Activated CD8-positive, alpha-beta T cell treated with anti-CD3 and anti-CD28 coated beads, Interleukin-2, amount 10 ng/mL, durations not matched to agents 7 days and 5 days (primary cell): ENCODE measurements around the gene HAAO. TPM values are rescaled to one million over a fixed set of nuclear protein-coding genes. Genes with fewer than 3 reads are reported as not detected.

ENCODE experiments used
- ATAC-seq: fragments of 150-1000 bp; cut with Tn5 transposase; one replicate; pipeline ENCODE4 v1.10.0; 2021; ENCODE audit warnings: moderate library complexity
- CTCF ChIA-PET: fragments of 350-600 bp; sonication (Branson Sonifier 250); formaldehyde crosslinking; loops from one replicate; lab custom pipeline; 2021; ENCODE audit warnings: antibody characterized with exemption; lab: Charles Lee
- POLR2A ChIA-PET: fragments of 350-600 bp; sonication (Branson Sonifier 250); formaldehyde crosslinking; loops from one replicate; lab custom pipeline; 2021; ENCODE audit warnings: antibody characterized with exemption; lab: Charles Lee
- DNase-seq: peaks from one replicate; pipeline ENCODE4 v3.0.0-alpha.2; 2020
- H3K27ac Mint-ChIP-seq: one replicate; pipeline ENCODE4 v1.8.0; 2021; ENCODE audit warnings: mild to moderate bottlenecking, mixed read lengths
- H3K27me3 Mint-ChIP-seq: one replicate; pipeline ENCODE4 v1.8.0; 2021; ENCODE audit warnings: low read depth, mixed read lengths
- H3K36me3 Mint-ChIP-seq: one replicate; pipeline ENCODE4 v1.8.0; 2021; ENCODE audit warnings: low read depth, mixed read lengths
- H3K4me1 Mint-ChIP-seq: one replicate; pipeline ENCODE4 v1.8.0; 2021; ENCODE audit warnings: low read depth, mixed read lengths
- H3K4me3 Mint-ChIP-seq: one replicate; pipeline ENCODE4 v1.8.0; 2021; ENCODE audit warnings: mild to moderate bottlenecking, mixed read lengths
- H3K9me3 Mint-ChIP-seq: one replicate; pipeline ENCODE4 v1.8.0; 2022; ENCODE audit warnings: mixed read lengths; ENCODE audit not compliant: insufficient read depth
- total RNA-seq, 2 experiments: library from RNA; stranded (reverse); gene quantifications; one replicate each; pipeline ENCODE4 v1.2.3, GENCODE V29; 2021

The HAAO gene
- total RNA-seq, 2 experiments from 2014 or later = 0.37 to 0.40 TPM

DNA sequence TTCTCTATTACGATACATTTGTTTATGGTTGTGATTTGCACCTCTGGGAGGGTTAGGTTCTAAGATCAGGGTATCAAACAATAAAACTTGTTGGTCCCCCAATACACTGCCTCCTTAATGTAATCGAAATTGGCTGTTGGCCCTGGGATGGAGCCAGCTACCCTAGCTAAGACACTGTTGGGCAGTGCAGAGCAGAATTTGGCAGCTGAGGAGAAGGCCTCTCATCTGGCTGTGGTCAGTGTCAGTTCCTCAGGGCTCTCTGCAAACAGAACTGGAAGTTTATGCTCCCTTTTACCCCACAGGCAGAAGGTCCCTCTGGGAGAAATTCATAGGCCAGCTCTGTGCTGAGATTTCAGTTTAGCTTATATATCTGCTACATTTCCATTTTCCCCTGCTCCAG, 8.6 kb upstream of the HAAO start:
- H3K9me3 Mint-ChIP-seq = no peaks in the 10 kb centered on the region
- DNase-seq (no peak), ATAC-seq (no peak)
- peaks cover 19% of the 10 kb centered on the region for H3K4me1 Mint-ChIP-seq
- no peak overlapping the region for H3K27ac Mint-ChIP-seq
- ChIA-PET CTCF (interaction anchor here (1.1 to 1.8 kb wide), 5 partner anchors 9 to 705 kb away, joined by 3 to 14 read pairs (median 4); no protein-coding TSS in a partner anchor), POLR2A (interaction anchor here (0.6 to 3.8 kb wide), 4 partner anchors 9 to 683 kb away, joined by 3 to 24 read pairs (median 3); no protein-coding TSS in a partner anchor)
- H3K36me3 Mint-ChIP-seq = no peaks in the 10 kb centered on the region
- peaks cover 14% of the 10 kb centered on the region for H3K27me3 Mint-ChIP-seq
- H3K4me3 Mint-ChIP-seq = no peak overlapping the region

DNA sequence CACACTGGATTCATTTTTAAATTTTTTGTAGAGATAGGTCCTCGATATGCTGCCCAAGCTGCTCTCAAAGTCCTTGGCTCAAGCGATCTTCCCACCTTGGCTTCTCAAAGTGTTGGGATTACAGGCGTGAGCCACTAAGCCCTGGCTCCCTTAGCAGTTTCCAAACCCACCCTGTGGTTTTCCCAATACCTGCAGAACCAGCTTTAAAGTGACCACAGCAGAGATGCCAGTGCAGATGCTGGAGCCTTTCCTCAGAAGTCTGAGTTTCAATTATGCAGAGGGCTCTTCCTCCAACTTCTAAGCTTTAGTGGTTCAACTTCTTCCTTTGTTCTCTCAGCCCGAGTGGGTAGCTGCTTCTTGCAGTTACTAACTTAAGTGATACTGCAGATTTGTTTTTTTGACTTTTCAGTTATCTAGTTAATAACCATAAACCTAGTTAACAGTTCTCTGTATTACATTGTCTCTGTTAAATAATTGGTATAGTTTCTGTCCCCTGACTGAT, 8.1 kb upstream of the HAAO start:
- ChIA-PET CTCF (interaction anchor here (1.1 to 1.8 kb wide), 5 partner anchors 10 to 705 kb away, joined by 3 to 14 read pairs (median 4); no protein-coding TSS in a partner anchor), POLR2A (interaction anchor here (0.6 to 3.8 kb wide), 4 partner anchors 9 to 684 kb away, joined by 3 to 24 read pairs (median 3); no protein-coding TSS in a partner anchor)
- no peak for DNase-seq
- Mint-ChIP-seq H3K4me3 (no peak overlapping the region), H3K4me1 (peaks cover 23% of the 10 kb centered on the region), H3K9me3 (no peaks in the 10 kb centered on the region), H3K36me3 (no peaks in the 10 kb centered on the region), H3K27me3 (peaks cover 16% of the 10 kb centered on the region), H3K27ac (no peak overlapping the region)
- ATAC-seq = no peak

DNA sequence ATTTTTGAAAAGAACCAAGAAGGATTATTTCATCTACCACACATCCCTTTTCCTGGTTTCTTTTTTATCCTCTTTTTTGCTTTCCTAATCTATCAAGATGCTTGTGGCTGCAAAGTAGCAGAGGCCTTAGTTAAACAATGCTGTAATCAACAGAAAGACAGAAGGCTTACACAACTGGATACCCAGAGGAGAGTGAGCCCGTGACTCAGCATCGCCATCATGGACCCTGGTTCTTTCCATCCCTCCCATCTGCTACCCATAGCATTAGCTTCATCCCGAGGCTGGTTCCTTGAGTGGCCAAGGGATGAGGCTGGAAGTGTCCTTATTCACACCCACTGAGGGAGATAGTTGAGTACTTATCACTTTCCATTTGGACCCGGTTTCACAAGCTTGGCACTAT, 7.5 kb upstream of the HAAO start:
- no peak for DNase-seq
- H3K4me3 Mint-ChIP-seq = no peak overlapping the region
- H3K9me3 Mint-ChIP-seq = no peaks in the 10 kb centered on the region
- H3K36me3 Mint-ChIP-seq = no peaks in the 10 kb centered on the region
- CTCF ChIA-PET = interaction anchor here (1.1 to 1.8 kb wide), 3 partner anchors 11 to 28 kb away, joined by 3 to 14 read pairs (median 4); no protein-coding TSS in a partner anchor
- H3K27ac Mint-ChIP-seq = no peak overlapping the region
- POLR2A ChIA-PET = interaction anchor here (3.8 kb wide), 1 partner anchor 10 kb away, joined by 24 read pairs; no protein-coding TSS in a partner anchor
- H3K27me3 Mint-ChIP-seq = peaks cover 14% of the 10 kb centered on the region
- ATAC-seq = no peak
- H3K4me1 Mint-ChIP-seq = peaks cover 24% of the 10 kb centered on the region

DNA sequence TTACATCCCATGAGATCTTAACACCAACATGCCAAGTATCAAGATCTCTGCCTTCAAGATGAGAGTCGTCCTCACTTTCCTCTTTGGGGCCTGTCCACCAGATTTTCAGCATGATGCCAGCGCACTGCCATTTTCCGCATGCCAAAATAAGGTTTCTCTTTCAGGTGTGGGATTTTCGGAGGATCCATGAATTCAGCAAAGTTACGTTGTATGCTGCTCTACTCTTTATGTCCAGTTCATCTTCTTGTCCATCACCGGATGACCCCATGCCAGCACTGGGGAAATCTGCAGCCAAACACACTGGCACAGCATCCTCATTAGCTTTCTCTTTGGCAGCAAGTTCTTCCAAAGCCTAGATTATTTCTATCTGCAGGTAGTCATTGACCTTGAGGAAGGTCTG, 4.9 kb upstream of the HAAO start:
- ChIA-PET POLR2A (interaction anchor here (4.0 kb wide), 1 partner anchor 13 kb away, joined by 24 read pairs; no protein-coding TSS in a partner anchor), CTCF (no interaction called here)
- Mint-ChIP-seq H3K27me3 (peaks cover 21% of the 10 kb centered on the region), H3K36me3 (no peaks in the 10 kb centered on the region), H3K4me3 (no peak overlapping the region), H3K9me3 (no peaks in the 10 kb centered on the region), H3K27ac (no peak overlapping the region), H3K4me1 (peaks cover 32% of the 10 kb centered on the region)
- DNase-seq (no peak), ATAC-seq (no peak)

DNA sequence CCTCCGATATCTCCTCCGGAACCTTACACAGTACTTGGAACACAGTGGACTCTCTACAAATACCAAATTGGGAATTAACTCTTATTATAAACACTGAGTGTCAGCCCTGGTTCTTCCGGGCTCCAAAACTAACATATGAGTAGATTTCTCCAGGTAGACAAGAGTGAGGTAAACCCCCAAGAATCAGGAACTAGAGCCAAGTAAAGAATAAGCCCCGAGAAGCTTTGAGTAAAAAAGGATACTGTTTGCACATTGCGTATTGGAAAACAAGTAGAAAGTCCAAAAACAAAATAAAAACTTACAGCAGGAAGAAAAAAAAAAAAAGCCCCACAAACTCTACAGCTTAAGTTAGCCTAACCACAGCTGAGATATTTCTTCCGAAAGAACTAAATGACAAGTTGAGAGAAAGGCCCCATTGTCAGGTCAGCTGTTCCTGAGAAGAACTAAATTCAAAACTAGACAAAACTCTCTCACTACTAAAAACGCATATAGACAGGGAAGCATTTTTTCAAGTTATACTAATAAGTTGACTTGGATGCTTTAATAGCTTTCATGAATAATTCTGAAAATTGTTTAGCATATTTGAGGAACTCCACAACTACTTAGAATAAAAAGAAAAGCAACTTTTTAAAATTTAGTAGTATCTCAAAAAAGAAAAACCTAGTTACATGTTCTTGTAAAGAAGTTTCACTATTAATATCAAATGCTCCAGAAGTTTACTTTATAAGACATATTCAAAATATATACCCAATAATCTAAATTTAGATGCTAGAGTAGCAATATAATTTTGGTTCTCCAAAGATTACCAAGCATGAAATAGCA, 4.3 kb upstream of the HAAO start:
- ChIA-PET CTCF (interaction anchor here (1.0 to 1.2 kb wide), 2 partner anchors 14 to 23 kb away, joined by 3 to 6 read pairs; no protein-coding TSS in a partner anchor), POLR2A (interaction anchor here (4.0 kb wide), 1 partner anchor 14 kb away, joined by 24 read pairs; no protein-coding TSS in a partner anchor)
- ATAC-seq = no peak
- H3K9me3 Mint-ChIP-seq = no peaks in the 10 kb centered on the region
- H3K4me3 Mint-ChIP-seq = no peak overlapping the region
- no peaks in the 10 kb centered on the region for H3K36me3 Mint-ChIP-seq
- H3K27ac Mint-ChIP-seq = no peak overlapping the region
- H3K4me1 Mint-ChIP-seq = peaks cover 38% of the 10 kb centered on the region
- no peak for DNase-seq
- peaks cover 27% of the 10 kb centered on the region for H3K27me3 Mint-ChIP-seq

DNA sequence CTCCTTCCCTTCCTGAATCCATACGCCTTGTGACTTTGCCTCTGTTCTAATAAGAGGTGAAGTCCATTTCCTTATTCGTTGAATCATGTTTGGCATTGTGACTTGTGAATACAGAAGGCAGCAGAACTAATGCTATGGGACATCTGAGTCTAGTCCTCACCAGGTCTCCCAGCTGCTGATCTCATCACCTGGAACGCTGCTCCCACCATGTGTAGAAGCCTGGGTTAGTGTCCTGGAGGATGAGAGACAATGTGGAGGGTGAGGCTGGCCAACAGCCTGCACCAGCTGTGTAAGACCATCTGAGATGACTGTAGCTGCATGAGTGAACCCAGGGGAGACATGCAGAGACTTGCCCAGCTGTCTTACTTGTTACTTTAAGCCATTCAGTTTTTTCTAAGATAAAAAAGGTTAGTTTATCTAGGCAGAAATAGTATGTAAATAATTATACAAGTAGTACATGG, 3.5 kb upstream of the HAAO start:
- DNase-seq (peak; percentile 20), ATAC-seq (no peak)
- Mint-ChIP-seq H3K9me3 (no peaks in the 10 kb centered on the region), H3K4me3 (no peak overlapping the region), H3K36me3 (no peaks in the 10 kb centered on the region), H3K4me1 (peaks cover 34% of the 10 kb centered on the region), H3K27me3 (peaks cover 35% of the 10 kb centered on the region), H3K27ac (no peak overlapping the region)
- ChIA-PET CTCF (interaction anchor here (0.6 to 1.2 kb wide), 3 partner anchors 15 to 282 kb away, joined by 3 to 6 read pairs (median 4); no protein-coding TSS in a partner anchor), POLR2A (interaction anchor here (4.0 kb wide), 1 partner anchor 15 kb away, joined by 24 read pairs; no protein-coding TSS in a partner anchor)

DNA sequence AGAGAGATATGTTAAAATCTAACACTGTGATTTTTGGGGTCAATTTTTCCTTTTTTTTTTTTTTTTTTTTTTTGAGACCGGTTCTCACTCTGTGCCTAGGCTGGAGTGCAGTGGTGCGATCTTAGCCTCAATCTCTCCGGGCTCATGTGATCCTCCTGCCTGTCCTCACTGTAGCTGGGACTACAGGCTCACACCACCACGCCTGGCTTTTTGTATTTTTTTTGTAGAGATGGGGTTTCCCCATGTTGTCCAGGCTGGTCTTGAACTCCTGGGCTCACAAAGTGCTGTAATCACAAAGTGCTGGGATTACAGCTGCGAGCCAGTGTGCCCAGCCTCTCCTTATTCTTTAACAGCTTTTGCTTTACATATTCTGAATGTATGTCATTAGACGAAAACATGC, 2.9 kb upstream of the HAAO start:
- H3K27ac Mint-ChIP-seq = no peak overlapping the region
- no peaks in the 10 kb centered on the region for H3K9me3 Mint-ChIP-seq
- POLR2A ChIA-PET = interaction anchor here (4.0 kb wide), 1 partner anchor 15 kb away, joined by 24 read pairs; no protein-coding TSS in a partner anchor
- H3K27me3 Mint-ChIP-seq = peaks cover 37% of the 10 kb centered on the region
- DNase-seq = no peak
- CTCF ChIA-PET = interaction anchor here (0.6 kb wide), 1 partner anchor 281 kb away, joined by 4 read pairs; no protein-coding TSS in a partner anchor
- peaks cover 28% of the 10 kb centered on the region for H3K4me1 Mint-ChIP-seq
- ATAC-seq = no peak
- no peak overlapping the region for H3K4me3 Mint-ChIP-seq
- no peaks in the 10 kb centered on the region for H3K36me3 Mint-ChIP-seq

DNA sequence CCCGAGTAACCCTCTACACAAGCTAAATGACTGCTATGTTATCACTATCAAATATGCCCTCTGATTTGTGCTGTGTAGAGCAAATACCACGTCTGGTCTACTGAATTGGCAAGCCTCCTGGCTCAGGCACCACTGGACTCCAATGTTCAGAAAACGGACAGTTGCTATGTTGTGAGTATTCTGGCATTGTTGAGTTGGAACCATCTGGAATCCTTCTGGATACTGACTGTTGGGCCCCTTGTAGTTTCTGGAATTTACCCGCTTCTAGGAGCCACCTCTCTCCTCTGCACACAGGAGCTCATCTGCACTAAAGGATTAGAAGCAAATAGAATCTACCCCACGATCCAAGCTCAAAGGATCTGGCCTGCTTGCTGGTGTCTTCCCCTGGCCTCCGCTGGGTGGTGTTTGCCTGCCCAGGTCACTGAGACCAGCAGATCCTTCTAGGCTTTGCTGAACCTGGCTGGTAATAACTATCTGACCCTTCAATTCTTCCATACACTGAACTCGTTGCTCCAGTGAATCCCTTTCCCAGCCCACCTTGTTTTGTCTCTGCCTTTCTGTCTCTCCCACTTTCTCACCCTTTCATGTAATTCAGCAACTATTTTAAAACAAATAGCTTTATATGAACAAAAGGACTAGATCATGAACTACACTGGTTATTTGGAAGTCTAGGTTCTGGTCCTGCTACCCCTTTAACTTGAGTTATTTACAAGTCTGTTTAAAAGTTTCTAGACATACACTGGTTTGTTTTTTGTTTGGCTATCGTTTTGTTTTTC, 2.1 kb upstream of the HAAO start:
- Mint-ChIP-seq H3K27ac (no peak overlapping the region), H3K36me3 (no peaks in the 10 kb centered on the region), H3K27me3 (peaks cover 42% of the 10 kb centered on the region), H3K4me1 (peaks cover 27% of the 10 kb centered on the region), H3K4me3 (no peak overlapping the region), H3K9me3 (no peaks in the 10 kb centered on the region)
- ChIA-PET POLR2A (interaction anchor here (4.0 kb wide), 1 partner anchor 16 kb away, joined by 24 read pairs; no protein-coding TSS in a partner anchor), CTCF (no interaction called here)
- ATAC-seq (no peak), DNase-seq (no peak)

DNA sequence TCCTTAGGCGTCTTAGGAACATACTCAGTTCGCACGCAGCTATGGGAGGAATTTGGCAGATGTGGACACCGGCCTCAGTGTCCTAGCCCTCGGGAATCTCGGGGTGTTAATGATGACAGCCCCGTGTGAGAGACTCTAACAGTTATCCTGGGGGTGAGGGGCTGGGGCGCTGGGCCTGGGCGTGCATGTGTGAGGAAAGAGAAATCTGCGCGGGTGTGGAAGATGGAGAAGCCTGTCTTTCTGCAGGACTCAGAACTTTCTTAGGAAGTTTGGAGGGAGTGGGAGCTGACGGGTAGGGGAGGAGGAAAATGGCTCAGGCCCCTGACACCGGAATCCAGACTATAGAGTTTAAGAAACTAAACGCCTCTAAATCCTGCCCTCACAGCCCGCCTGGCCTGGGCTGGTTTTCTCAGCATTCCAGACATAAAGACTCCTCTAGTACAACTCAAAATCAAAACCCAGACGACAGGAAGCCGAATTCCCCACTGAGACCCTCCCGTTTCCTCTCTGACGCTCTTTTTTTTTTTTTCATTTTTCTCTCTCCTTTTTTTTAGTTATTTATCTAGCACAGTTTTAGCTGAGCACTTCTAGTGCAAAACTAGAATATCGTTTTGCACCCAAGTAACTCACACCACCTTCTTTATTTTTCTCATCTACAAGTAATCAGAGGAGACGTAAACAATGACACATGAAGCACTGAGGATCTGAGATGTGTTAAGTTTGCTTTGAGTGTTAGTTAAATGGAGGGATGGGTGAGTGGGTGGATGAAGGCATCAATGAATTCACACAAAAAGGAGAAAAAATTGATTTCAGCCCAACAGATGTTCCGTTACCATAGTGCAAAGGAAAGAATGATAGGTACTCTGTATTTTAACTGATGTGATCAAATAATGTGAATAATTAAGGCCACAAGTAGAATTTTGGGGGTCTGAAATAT, 1.2 kb upstream of the HAAO start:
- CTCF ChIA-PET = no interaction called here
- POLR2A ChIA-PET = interaction anchor here (2.8 to 4.0 kb wide), 2 partner anchors 17 kb away, joined by 10 to 24 read pairs; no protein-coding TSS in a partner anchor
- Mint-ChIP-seq H3K36me3 (no peaks in the 10 kb centered on the region), H3K4me1 (peaks cover 27% of the 10 kb centered on the region), H3K27ac (no peak overlapping the region), H3K4me3 (no peak overlapping the region), H3K27me3 (peaks cover 44% of the 10 kb centered on the region), H3K9me3 (no peaks in the 10 kb centered on the region)
- no peak for ATAC-seq
- no peak for DNase-seq

DNA sequence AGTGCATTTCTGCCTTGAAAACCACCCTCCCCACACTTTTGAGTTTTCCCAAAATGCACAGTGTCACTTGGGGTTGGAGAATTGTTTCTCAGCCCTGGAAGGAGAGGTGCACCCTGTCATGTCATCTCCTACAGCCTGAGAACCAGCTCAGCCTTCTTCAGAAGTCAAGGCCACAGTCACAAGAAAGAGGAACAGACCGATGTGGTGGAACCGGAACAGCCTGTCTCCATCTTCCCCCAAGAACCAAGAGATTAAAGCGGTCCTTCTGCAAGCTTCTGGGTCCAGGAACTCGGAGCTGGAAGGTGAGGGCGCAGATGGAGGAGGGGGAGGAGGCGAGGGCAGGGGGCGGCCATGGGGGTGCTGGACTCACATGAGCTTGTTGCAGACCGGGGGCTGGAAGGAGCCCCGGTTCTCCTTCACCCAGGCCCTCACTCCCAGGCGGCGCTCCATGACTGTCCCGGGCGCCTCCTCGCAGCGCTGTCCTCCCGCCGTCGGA, 248 bp downstream of the HAAO start:
- Mint-ChIP-seq H3K27ac (no peak overlapping the region), H3K4me1 (peaks cover 32% of the 10 kb centered on the region), H3K9me3 (no peaks in the 10 kb centered on the region), H3K4me3 (peak overlapping the region; percentile 54), H3K36me3 (no peaks in the 10 kb centered on the region), H3K27me3 (peaks cover 44% of the 10 kb centered on the region)
- ATAC-seq (peak; percentile 50), DNase-seq (no peak)
- CTCF ChIA-PET = interaction anchor here (0.5 kb wide), 1 partner anchor 67 kb away, joined by 3 read pairs; no protein-coding TSS in a partner anchor
- POLR2A ChIA-PET = interaction anchor here (2.8 kb wide), 1 partner anchor 18 kb away, joined by 10 read pairs; no protein-coding TSS in a partner anchor
